Colonic mucosa (tissue), 4 donors: ENCODE results near the gene NUMBL. TPM values are rescaled to one million over a fixed set of nuclear protein-coding genes. Genes with fewer than 3 reads are reported as not detected.

ENCODE experiments used
- DNase-seq: peaks from one replicate; pipeline ENCODE4 v3.0.0-alpha.2; 2020
- H3K27ac ChIP-seq: fragments of 200-600 bp; one replicate; pipeline ENCODE4 v1.8.0; 2021
- H3K27me3 ChIP-seq: fragments of 200-600 bp; one replicate; pipeline ENCODE4 v1.8.0; 2021
- H3K36me3 ChIP-seq: fragments of 200-600 bp; one replicate; pipeline ENCODE4 v1.8.0; 2021
- H3K4me1 ChIP-seq: fragments of 200-600 bp; one replicate; pipeline ENCODE4 v1.8.0; 2021; ENCODE audit warnings: mild to moderate bottlenecking
- H3K4me3 ChIP-seq: fragments of 200-600 bp; one replicate; pipeline ENCODE4 v1.8.0; 2021
- H3K9ac ChIP-seq, 2 donors: one replicate each; pipeline ENCODE4 v1.7.0; 2013; ENCODE audit warnings: control low read depth in 2 of 2, low read depth in 2 of 2, low read length in 2 of 2
- H3K9me3 ChIP-seq: fragments of 200-600 bp; one replicate; pipeline ENCODE4 v1.8.0; 2021
- intact Hi-C: fragments of 100-400 bp; cut with DNase I; formaldehyde crosslinking; loops from one replicate; pipeline ENCODE4 v1.14.1; 2022
- total RNA-seq, 2 donors: library from RNA; stranded (reverse); fragmentation: NEBNext Ultra II Directional in 1 of 2; extraction: Animal tissue kit (Norgen Biotek cat#: 25700) in 1 of 2; gene quantifications; one replicate each; pipeline ENCODE4 v1.2.1, GENCODE V29; 2021
- TF ChIP-seq, protein P1 (sequence below): fragments of 200-600 bp; IDR thresholded peaks from one replicate; pipeline ENCODE4 v1.8.0; 2022; ENCODE audit warnings: antibody characterized with exemption, mild to moderate bottlenecking
- donor health status: healthy.
- donor health status: DM: no; HTN: no; CAD: no.
- donor health status: DM: no; HTN: no; CAD: no.

NUMBL gene
- total RNA-seq, 2 donors from 2014 or later = 12.8 to 22.0 TPM

GRCh38 chr19:40684280-40684679 is 6.2 kb downstream of the NUMBL start:
- no peaks in the 10 kb centered on the region for H3K27me3 ChIP-seq
- H3K9me3 ChIP-seq = no peaks in the 10 kb centered on the region
- intact Hi-C loops = no loop called here
- TF ChIP-seq, protein P1, sequence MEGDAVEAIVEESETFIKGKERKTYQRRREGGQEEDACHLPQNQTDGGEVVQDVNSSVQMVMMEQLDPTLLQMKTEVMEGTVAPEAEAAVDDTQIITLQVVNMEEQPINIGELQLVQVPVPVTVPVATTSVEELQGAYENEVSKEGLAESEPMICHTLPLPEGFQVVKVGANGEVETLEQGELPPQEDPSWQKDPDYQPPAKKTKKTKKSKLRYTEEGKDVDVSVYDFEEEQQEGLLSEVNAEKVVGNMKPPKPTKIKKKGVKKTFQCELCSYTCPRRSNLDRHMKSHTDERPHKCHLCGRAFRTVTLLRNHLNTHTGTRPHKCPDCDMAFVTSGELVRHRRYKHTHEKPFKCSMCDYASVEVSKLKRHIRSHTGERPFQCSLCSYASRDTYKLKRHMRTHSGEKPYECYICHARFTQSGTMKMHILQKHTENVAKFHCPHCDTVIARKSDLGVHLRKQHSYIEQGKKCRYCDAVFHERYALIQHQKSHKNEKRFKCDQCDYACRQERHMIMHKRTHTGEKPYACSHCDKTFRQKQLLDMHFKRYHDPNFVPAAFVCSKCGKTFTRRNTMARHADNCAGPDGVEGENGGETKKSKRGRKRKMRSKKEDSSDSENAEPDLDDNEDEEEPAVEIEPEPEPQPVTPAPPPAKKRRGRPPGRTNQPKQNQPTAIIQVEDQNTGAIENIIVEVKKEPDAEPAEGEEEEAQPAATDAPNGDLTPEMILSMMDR = no peak
- no peaks in the 10 kb centered on the region for H3K36me3 ChIP-seq
- H3K27ac ChIP-seq = no peak overlapping the region
- no peaks in the 10 kb centered on the region for H3K4me1 ChIP-seq
- no peak overlapping the region for H3K9ac ChIP-seq
- no peak for DNase-seq
- no peak overlapping the region for H3K4me3 ChIP-seq

- Histone ChIP-seq H3K27ac (no peak overlapping the region), H3K27me3 (no peaks in the 10 kb centered on the region), H3K36me3 (no peaks in the 10 kb centered on the region), H3K9me3 (no peaks in the 10 kb centered on the region), H3K4me1 (no peaks in the 10 kb centered on the region), H3K9ac (no peak overlapping the region), H3K4me3 (no peak overlapping the region)
- intact Hi-C loops = no loop called here
- no peak for DNase-seq
- TF ChIP-seq, protein P1 = no peak
Observed at GRCh38 chr19:40683437-40683836, 7.0 kb downstream of the NUMBL start.

DNA sequence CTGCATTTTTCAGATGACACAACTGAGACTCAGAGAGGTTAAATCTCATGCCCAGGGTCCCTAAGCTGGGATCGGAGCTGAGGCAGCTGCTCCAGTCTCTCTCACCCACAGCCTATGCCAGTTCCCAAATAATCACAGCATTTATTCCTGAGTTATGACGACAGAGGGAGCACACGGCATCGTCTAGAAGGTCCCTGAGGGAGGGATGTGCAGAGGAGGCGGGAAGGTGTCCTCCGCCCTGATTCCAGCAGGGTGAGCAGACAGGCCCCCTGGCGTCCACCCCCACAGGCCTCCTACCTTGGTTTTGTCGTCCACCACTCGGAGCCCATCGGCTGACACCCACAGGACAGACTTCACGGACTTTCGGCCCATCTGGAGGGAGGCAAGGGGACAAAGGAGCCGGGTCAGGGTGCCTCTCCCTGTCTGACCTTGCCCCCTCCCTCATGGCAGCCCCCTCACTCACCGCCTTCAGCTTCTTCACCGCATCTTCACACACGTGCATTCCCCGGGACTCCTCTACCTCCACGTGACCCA is 8.0 kb downstream of the NUMBL start:
- Histone ChIP-seq H3K9me3 (no peaks in the 10 kb centered on the region), H3K27ac (no peak overlapping the region), H3K4me1 (no peaks in the 10 kb centered on the region), H3K27me3 (no peaks in the 10 kb centered on the region), H3K36me3 (no peaks in the 10 kb centered on the region), H3K4me3 (no peak overlapping the region), H3K9ac (no peak overlapping the region)
- TF ChIP-seq, protein P1 = no peak
- intact Hi-C loops = no loop called here
- DNase-seq = no peak

GRCh38 chr19:40681039-40681438 is 9.4 kb downstream of the NUMBL start:
- DNase-seq = no peak
- Histone ChIP-seq H3K4me3 (no peak overlapping the region), H3K9me3 (no peaks in the 10 kb centered on the region), H3K9ac (no peak overlapping the region), H3K36me3 (no peaks in the 10 kb centered on the region), H3K4me1 (no peaks in the 10 kb centered on the region), H3K27ac (no peak overlapping the region), H3K27me3 (no peaks in the 10 kb centered on the region)
- intact Hi-C loops = no loop called here
- TF ChIP-seq, protein P1 = no peak

GRCh38 chr19:40677156-40677555 is 13.3 kb downstream of the NUMBL start:
- TF ChIP-seq, protein P1 = no peak

More at GRCh38 chr19:40677156-40677555, 13.3 kb downstream of the NUMBL start:
- DNase-seq = no peak
- intact Hi-C loops = no loop called here
- Histone ChIP-seq H3K9me3 (no peaks in the 10 kb centered on the region), H3K4me3 (no peak overlapping the region), H3K9ac (no peak overlapping the region), H3K27ac (no peak overlapping the region), H3K4me1 (no peaks in the 10 kb centered on the region), H3K36me3 (no peaks in the 10 kb centered on the region), H3K27me3 (no peaks in the 10 kb centered on the region)
